Stimulated activated naive CD4-positive, alpha-beta T cell (primary cell): ENCODE data around the gene ZNF385B.
"Not testable (repeated sequence)": the region's sequence is repeated elsewhere in the genome, so short reads cannot be mapped to it uniquely, and the experiment has no call there.

Experiments
- DNase-seq, 6 experiments: peaks; one replicate each; lab custom pipeline; 2025; lab: John Stamatoyannopoulos, UW

The ZNF385B gene

DNA sequence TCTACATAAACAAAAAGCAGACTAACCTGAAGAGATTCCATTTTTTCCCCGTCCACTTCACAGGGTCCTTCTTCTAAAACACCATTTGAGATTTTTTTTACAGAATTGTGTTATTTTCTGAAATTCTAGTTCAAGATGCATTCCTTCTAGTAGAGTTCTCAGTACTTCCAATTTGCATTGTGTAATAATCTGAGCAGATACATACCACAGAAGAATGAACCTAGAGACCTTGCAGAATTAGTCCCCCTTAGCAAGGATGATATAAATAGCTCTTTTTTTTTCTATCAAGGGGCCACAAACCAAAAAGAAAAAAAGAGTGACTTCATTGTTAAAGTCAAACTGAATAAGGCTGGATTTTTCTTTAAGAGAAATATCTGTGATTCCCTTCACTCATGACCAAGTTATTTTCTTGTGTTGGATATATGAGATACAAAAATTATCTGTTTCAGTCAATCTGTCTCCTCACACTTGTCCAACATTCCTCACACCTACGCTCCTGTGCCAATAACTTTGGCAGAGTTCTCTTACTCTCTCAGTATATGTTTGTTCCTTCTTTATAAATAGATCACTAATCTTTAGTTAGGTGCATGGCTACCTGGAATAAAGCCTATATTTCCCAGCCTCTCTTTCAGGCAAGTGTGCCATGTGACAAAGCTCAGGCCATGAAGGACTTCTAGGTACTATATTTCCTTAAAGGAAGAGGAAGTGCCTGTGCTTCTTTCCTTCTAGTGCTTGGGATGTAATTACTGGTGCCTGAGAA lies 183.5 kb downstream of the ZNF385B start:
- DNase-seq: no peak

DNA sequence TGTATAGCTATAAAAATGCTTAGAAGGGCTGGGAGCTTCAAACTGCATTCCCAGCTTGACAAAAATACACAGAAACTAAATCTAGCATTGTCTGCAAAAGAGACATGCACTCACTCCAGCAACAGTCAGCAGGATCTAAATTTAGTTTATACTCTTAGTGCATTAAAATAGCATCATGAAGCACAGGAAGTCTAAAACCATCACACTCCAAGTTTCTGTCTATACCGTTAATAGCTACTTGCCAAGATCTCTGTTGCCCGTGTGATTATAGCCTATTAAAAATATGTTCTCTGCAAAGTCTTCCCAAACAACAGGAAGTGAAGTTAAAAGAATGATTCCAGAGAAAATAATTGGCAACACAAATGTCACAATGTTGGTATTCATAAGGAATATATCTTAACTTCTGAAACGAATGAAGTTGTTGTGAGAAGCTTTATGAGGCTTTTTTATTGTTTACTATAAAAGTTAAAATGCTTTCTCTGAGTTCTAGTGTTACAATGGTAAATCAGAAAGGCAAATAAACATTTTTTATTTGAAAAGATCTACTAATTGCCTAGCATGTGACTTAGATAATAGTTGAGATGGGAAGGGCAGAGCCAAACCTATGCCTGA lies 184.2 kb downstream of the ZNF385B start:
- DNase-seq: no peak

DNA sequence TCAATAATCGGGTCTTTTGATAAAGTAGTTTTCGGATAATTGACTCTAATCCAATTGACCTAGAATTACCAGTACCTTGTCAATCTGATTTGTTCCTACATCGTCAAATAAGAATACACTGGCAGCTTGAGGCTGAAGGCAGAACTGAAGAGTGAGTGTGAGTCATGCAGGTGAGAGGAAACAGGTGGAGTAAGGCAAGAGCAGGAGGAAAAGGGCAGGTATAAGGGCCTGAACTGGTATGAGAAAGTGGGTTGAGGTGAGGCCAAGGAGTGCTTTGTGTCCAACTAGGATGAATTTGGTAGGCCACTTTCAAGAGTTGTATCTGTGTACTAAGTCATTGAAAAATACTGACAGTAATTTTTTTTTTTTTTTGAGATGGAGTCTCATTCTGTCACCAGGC lies 186.0 kb downstream of the ZNF385B start:
- DNase-seq: no peak

DNA sequence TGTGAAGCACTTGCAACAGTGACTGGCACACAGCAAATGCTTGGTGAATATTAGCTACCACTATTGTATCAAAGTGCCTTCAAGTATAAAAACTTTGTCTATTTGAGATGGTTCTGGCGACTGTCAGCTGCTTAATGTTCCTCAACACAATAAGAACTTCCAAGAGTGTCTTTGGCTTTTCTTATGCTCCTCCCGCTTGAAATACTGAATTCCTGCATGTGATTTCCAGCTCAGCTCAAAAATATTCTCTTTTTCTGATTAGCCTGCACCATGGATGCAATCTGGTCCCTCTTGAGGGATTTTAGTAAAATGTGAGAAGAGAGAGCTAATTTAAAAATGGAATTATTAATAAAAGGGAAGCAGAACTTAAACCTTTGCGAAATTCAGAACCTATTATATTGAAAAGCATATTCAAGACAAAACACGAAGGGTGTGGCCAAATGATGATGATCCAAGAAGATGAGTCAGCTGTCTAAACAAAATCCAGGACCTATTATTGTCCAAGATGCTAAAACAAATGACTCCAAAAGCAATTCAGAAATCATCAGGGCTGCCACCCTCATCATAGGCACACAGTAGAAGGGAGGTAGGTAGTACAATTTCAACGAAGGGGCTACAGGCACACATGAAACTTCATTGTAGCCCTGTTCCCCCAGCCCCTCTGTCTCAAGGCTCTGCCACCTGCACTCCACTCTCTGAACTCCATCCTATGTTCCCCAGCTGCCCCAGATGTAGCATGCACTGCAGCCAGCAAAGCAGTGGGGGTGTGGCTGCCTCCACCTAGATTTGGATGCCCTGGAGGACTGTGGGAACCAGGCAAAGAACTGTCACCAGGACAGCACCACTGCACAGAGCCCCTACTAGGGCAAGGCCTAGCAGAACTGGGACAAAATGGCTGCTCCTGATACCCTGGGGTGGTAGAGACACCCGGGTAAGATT lies 190.1 kb downstream of the ZNF385B start:
- no peak for DNase-seq

DNA sequence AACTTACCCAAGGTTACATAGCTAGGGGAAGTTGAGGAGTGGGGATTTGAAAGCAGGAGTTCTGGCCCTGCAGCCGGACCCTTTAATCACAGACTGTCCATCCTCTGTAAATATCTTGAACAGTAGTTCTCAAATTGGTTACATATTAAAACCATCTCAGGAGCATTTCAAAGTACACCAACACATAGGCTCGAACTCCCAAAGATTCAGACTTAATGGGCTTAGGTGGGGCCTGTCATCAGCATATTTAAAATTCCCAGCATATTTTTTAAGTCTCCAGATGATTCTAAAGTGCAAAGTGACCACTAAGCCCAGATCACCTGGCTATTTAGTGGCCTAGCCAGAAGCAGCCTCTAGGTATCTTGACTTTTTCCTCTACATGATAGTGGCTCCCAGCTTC lies 192.2 kb downstream of the ZNF385B start:
- DNase-seq: no peak

DNA sequence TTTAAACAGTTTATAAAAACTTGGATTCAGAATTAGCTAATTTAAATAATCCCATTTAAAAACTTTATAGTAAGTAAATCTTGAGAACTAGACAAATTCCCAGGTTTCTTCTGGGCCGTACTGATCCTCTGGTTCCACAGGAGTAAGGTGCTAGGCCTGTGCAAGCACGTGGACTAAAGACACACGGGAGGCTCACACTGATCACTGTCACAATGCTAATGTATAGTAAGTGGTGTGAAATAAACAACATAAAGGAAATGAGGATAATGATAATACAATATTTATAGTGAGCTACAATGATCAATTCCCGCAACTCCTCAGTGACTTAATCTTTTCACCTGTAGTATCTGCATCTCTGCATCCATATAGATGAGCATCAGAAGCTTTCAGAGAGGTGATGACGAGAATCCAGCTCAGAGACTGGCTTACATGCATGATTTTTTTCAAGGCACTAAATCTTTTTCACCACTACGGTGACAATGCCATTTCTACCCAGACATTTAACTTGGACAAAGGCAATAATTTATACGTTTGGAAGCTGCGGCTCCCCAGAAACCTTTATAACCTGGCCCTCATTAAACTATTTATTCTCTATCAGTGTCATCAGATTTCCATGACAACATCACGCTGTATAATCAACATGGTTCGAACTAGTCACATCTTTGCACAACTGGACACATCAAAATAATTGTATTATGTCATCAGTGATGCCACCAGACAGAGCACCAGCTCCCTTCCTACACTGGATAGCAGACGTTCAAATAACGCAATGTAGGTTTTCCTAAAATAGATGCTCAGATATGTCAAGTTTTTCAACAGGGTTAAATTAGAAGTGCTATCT lies 196.2 kb downstream of the ZNF385B start:
- no peak for DNase-seq

DNA sequence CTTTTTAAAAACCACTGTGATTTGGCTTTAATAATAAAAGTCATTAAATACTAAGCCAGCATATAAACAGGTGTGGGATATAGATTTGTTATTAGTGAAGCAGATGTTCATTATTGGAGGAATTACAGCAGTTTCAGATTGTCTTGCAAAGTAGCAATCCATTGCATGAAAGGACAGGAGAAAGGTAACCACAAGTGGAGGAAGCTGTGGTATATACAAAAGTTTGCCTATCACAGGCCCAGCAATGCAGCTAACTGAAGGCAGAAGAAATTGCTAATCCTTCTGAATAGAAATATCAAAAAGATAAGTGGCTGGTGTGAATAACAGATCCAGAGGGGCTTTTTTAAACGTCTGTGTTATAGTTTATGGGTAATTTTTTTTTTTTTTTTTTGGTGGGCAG lies 199.4 kb downstream of the ZNF385B start:
- DNase-seq: no peak

DNA sequence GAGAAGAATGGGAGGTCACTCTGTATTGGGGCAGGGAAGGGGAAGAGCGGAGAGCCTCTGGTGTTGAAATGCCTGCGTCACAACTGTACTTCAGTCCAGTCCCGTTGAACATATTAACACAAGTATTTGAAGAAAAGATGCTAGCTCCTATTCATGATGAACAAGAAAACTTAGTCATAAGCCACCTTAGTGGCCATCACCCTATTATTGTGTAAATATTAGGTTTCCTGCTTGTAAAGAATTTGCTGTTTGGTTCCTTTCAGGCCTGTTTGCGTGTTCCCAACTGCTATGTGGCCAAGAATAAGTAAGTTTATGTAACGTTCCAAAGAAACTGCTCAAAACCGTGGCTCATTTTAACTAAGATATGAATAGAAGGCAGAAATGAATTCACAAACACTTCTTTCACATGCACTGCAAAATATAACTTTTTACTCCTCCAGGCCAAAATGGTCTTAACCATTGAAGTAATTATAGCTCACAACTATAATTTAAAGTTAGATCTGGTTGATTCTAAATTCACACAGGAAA lies 204.3 kb downstream of the ZNF385B start:
- no peak for DNase-seq

DNA sequence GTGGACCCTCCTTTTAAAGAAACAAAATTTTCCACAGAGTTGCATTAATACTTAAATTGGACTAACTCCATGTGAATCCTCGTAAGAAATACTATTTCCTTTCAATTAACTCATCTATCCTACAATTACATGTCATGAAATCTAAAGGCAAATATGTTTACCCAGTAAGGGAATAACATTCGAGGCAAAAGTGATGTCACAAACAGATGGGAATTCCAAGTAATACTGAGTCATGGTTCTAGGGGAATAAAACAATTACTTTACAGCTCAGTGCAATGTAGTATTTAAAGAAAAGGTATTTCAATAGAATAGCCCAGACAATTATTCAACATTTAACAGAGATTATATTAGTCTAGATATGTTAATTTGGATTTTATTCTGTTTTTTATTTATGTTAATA lies 205.8 kb downstream of the ZNF385B start:
- DNase-seq: no peak

DNA sequence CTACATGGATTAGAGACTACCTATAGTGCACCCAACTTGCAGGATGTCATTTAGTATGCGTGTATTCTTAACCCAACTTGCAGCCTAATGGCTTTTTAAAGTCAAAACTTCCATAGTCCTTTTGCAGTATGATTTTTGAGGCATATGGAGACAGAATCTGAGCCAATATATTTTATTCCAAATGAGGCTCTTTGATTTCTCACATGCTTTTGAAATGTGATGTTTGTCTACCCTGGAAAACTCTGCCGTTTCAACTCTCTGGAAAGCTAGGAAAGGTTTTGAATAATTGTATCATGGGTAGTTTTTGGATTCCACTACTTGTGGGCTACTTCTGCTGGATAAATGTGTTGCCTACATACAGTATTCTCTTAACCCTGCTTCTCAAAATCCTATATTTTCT lies 206.6 kb downstream of the ZNF385B start:
- DNase-seq: no peak

DNA sequence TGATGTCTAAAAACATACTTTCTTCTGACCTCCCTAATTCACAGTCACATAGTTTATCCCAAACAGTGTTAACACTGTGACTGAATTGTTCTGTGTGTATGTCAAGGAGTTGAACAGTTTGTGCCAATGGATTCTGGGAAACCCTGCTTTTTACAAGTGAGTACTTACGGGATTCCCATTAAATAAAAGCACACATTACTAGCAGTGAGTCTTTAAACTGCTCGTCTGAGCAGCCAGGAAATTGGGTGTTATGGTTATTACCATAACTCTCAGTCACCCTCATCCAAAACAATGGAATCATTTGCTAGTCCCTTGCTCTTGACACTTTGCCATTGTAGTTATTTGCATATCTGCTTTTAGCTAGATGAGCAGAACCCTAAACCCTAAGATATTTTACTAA lies 209.1 kb downstream of the ZNF385B start:
- no peak for DNase-seq

DNA sequence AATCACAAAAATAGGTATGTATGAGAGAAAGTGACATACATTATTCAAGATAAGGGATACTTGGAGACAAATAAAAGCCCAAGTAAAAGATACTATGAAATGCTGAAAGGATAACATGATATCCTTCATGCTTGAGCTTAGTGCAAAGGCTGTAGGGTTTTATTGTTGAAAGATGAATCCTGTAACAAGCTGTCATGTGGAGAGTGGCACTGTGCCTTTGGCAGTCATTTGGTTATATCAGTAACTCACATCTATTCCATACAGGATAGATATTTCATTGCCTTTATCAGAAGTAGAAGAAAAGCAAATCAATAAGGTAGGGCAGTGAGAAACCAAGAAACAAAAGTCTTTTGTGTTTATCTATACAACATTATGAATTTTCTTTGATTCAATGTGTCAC lies 211.0 kb downstream of the ZNF385B start:
- DNase-seq: no peak

DNA sequence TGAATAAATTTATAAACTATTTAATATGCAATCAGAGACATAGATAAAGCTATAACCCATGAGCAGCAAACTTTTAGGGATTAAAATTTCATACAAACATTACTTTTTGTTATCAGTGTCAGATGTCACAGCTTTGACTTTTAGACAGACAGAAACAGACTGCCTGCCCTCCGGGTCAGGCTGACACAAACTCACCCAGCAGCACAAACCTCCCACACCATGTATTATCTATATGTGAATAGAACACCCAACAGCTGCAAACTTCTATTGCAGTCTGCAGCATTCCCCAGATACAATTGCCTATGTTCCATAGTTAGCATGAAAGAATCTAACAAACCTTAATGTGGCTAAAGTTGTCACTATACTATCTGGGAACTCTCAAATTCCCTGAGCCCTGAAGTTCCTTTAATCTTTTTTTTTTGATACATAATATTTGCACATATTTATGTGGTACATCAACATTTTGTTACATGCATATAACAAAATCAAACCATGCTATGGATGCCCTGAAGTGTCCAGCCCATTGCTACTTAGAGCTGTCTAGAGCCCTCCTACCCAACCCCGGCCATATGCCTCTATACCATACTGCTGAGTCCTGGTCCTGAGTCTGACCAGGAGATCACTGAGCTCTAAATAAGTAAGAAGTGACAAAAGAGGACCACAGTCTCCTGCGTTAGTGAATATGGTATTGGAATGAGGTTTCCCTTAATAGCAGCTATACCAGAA lies 214.4 kb downstream of the ZNF385B start:
- DNase-seq: no peak

DNA sequence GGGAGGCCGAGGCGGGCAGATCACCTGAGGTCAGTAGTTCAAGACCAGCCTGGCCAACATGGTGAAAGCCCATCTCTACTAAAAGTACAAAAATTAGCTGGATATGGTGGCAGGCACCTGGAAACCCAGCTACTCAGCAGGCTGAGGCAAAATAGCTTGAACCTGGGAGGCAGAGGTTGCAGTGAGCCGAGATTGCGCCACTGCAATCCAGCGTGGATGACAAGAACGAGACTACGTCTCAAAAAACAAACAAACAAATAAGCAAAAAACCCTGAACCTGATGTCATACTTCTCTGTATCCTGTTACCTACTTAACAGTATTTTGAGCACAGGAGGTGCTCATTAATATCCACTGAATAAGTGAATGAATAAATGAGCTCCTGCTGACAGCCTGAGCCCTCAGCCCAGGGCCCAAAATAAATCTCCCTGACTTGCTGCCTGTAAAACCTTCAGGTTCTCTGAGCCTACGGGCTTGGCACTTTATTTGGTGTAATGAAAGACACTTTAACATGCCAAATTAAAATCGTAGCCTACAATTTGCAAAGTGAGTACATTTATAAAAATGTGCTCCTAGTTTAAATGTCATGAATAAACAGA lies 215.1 kb downstream of the ZNF385B start:
- no peak for DNase-seq

DNA sequence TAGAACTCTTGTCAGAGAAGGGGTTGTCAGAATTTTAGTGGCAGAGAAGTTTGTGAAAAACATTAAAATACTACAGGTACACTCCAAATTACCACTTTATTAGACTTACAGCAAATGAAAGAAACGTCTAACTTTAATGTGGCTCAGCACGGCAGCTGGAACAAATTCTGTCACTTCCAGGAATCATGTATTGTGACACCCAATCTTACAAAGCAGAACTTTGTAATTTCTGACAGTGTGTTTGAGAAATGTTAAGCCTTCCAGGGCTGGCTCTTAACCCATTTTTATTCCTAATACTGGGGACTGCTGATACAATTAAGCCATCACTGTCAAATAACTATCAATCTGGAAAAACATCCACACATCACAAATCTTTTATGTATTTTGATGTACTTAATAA lies 216.4 kb downstream of the ZNF385B start:
- no peak for DNase-seq

DNA sequence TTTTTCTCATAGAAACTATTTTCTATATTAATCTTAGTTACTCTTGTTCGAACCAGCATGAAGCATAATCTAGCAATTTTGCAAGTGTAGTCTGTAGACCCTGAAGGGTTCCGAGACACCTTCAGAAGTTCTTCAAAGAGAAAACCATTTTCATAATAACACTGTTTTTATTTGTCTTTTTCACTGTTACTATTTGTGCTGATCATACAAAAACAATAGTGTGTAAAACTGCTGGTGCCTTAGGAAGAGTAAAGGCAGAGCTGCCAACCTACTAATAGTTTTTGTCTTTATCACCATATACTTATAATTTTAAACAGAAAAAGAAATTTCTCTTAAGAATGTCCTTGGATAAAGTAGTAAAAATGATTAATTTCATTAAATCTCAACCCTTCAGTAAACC lies 218.9 kb downstream of the ZNF385B start:
- no peak for DNase-seq

DNA sequence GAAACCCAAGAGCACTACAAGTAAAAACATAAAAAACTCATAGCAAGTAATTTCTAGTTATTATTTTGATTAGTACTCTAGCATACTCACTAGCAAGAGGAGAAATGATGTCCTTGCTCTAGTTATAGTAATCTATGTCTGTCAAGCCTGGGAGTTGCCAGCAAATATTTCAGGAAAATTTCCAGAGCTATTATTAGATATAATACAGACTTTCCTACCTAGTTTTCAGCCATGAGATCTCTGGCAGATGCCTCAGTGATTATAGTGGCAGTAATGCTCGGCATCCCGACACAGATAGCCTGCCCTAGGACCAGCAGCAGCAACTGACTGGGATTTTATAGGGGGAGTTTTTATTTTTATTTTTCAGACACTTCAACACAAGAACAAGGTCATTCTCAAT lies 224.4 kb downstream of the ZNF385B start:
- DNase-seq: no peak

DNA sequence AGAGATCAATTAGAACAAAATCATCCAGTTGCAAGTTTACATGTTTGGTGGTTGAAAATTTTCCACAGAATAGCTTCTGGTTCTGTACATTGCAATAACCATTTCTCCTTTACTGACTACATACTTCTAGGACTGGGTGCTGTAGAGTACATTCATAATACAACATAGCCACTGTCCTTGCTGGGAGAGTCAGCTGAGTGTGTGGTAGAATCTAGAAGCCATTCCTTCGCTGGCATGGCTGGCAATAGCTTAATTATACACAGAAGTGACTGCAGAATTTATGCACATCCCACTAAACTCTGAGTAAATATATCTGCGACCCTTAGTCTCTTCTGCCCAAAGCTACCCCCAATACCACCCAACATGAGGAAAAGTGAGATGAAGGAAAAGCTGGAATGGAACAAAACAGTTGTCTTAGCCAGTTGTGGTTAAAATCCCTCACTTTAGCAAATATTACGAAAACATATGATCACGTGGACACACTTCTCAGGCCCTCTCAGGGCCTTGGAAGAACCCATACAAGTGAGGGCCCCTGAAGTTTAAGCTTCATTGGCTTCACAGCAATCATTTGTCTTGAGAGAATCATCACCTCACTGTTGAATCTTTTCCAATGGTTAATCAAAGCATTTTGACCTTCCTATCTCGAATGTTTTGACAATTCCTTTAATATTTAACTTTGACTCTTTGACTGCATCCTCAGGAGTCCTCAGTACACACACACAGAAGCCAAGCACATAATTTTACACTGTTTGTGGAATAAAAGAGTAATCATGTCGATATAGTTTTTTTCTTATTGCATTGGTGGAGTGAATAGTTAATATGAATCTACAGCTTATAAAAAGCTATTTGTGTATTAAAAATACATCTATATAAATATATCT lies 225.1 kb downstream of the ZNF385B start:
- no peak for DNase-seq

DNA sequence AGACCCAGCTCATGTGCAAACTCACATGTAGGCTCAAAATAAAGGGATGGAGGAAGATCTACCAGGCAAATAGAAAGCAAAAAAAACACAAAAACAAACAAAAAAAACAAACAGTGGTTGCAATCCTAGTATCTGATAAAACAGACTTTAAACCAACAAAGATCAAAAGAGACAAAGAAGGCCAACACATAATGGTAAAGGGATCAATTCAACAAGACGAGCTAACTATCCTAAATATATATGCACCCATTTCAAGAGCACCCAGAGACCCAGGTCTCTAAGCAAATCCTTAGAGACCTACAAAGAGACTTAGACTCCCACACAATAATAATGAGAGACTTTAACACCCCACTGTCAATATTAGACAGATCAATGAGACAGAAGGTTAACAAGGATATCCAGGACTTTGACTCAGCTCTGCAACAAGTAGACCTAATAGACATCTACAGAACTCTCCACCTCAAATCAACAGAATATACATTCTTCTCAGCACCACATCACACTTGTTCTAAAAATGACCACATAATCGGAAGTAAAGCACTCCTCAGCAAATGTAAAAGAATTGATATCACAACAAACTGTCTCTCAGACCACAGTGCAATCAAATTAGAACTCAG lies 229.5 kb downstream of the ZNF385B start:
- DNase-seq: not testable (repeated sequence)
